ENCODE measurements around the gene MAZ. TPM values are rescaled to one million over a fixed set of nuclear protein-coding genes. Genes with fewer than 3 reads are reported as not detected.

The MAZ gene
- total and polyA plus RNA-seq, 2 of the 13 experiments (the other 11 are each of a cell fraction or from before 2014, with no cell fraction given): 203 to 277 TPM

DNA sequence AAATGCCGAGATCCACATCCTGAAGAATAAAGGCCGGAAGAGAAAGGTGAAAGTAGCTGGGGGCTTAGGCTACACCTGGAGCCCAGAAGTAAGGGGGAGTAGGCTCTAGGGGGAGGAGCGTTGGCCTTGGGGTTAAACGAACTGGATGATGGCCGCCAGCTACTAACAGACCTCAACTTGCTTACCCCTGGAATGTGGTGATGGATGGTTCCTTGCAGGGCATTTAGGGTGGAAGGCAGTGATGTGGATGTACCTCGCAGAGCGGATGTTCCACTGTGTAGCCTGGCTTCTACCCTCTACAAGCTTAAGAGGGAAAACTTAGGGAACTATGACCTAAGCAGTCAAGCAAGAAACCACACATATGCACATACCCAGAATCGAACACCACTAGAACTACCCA lies 2.3 kb upstream of the MAZ start (continued):
- peak; percentile 59; the same call in 1 of the 2 replicates for TF ChIP-seq ZC3H4 (CRISPR knock-in tag; IDR thresholded peaks at IDR 0.05; ENCODE audit: borderline replicate concordance)
- TF ChIP-seq, protein P1, sequence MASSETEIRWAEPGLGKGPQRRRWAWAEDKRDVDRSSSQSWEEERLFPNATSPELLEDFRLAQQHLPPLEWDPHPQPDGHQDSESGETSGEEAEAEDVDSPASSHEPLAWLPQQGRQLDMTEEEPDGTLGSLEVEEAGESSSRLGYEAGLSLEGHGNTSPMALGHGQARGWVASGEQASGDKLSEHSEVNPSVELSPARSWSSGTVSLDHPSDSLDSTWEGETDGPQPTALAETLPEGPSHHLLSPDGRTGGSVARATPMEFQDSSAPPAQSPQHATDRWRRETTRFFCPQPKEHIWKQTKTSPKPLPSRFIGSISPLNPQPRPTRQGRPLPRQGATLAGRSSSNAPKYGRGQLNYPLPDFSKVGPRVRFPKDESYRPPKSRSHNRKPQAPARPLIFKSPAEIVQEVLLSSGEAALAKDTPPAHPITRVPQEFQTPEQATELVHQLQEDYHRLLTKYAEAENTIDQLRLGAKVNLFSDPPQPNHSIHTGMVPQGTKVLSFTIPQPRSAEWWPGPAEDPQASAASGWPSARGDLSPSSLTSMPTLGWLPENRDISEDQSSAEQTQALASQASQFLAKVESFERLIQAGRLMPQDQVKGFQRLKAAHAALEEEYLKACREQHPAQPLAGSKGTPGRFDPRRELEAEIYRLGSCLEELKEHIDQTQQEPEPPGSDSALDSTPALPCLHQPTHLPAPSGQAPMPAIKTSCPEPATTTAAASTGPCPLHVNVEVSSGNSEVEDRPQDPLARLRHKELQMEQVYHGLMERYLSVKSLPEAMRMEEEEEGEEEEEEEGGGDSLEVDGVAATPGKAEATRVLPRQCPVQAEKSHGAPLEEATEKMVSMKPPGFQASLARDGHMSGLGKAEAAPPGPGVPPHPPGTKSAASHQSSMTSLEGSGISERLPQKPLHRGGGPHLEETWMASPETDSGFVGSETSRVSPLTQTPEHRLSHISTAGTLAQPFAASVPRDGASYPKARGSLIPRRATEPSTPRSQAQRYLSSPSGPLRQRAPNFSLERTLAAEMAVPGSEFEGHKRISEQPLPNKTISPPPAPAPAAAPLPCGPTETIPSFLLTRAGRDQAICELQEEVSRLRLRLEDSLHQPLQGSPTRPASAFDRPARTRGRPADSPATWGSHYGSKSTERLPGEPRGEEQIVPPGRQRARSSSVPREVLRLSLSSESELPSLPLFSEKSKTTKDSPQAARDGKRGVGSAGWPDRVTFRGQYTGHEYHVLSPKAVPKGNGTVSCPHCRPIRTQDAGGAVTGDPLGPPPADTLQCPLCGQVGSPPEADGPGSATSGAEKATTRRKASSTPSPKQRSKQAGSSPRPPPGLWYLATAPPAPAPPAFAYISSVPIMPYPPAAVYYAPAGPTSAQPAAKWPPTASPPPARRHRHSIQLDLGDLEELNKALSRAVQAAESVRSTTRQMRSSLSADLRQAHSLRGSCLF (CRISPR knock-in tag; IDR thresholded peaks at IDR 0.05; ENCODE audit: borderline replicate concordance): no peak
- TF ChIP-seq, protein P2, sequence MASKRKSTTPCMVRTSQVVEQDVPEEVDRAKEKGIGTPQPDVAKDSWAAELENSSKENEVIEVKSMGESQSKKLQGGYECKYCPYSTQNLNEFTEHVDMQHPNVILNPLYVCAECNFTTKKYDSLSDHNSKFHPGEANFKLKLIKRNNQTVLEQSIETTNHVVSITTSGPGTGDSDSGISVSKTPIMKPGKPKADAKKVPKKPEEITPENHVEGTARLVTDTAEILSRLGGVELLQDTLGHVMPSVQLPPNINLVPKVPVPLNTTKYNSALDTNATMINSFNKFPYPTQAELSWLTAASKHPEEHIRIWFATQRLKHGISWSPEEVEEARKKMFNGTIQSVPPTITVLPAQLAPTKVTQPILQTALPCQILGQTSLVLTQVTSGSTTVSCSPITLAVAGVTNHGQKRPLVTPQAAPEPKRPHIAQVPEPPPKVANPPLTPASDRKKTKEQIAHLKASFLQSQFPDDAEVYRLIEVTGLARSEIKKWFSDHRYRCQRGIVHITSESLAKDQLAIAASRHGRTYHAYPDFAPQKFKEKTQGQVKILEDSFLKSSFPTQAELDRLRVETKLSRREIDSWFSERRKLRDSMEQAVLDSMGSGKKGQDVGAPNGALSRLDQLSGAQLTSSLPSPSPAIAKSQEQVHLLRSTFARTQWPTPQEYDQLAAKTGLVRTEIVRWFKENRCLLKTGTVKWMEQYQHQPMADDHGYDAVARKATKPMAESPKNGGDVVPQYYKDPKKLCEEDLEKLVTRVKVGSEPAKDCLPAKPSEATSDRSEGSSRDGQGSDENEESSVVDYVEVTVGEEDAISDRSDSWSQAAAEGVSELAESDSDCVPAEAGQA (IDR thresholded peaks at IDR 0.05; ENCODE audit: low read depth): no peak
- TF ChIP-seq, protein P2 (CRISPR knock-in tag; IDR thresholded peaks at IDR 0.05; ENCODE audit: borderline replicate concordance): no peak
- TF ChIP-seq MAFK (conservative IDR thresholded peaks at IDR 0.05 in 1 of 2, IDR thresholded peaks at IDR 0.05 in 1 of 2; ENCODE audit: low read length in 2 of 2): no peak
- TF ChIP-seq, protein P3, sequence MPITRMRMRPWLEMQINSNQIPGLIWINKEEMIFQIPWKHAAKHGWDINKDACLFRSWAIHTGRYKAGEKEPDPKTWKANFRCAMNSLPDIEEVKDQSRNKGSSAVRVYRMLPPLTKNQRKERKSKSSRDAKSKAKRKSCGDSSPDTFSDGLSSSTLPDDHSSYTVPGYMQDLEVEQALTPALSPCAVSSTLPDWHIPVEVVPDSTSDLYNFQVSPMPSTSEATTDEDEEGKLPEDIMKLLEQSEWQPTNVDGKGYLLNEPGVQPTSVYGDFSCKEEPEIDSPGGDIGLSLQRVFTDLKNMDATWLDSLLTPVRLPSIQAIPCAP (CRISPR knock-in tag; IDR thresholded peaks at IDR 0.05; ENCODE audit: low read depth): no peak
- TF ChIP-seq, protein P4, sequence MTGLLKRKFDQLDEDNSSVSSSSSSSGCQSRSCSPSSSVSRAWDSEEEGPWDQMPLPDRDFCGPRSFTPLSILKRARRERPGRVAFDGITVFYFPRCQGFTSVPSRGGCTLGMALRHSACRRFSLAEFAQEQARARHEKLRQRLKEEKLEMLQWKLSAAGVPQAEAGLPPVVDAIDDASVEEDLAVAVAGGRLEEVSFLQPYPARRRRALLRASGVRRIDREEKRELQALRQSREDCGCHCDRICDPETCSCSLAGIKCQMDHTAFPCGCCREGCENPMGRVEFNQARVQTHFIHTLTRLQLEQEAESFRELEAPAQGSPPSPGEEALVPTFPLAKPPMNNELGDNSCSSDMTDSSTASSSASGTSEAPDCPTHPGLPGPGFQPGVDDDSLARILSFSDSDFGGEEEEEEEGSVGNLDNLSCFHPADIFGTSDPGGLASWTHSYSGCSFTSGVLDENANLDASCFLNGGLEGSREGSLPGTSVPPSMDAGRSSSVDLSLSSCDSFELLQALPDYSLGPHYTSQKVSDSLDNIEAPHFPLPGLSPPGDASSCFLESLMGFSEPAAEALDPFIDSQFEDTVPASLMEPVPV (CRISPR knock-in tag; IDR thresholded peaks at IDR 0.05): no peak
- TF ChIP-seq ZBTB38 (CRISPR knock-in tag; IDR thresholded peaks at IDR 0.05): 0 out of 2 replicates have a peak, but pooled peaks have one; percentile 23
- TF ChIP-seq TGIF2 (CRISPR knock-in tag; IDR thresholded peaks at IDR 0.05): no peak
- TF ChIP-seq TCF7L2 (IDR thresholded peaks at IDR 0.05; ENCODE audit: low read depth, low read length): no peak
- TF ChIP-seq PITX1 (CRISPR knock-in tag; IDR thresholded peaks at IDR 0.05): no peak
- no peak for TF ChIP-seq BCL6 (CRISPR knock-in tag; IDR thresholded peaks at IDR 0.05)
- TF ChIP-seq WIZ (CRISPR knock-in tag; IDR thresholded peaks at IDR 0.05): peak; percentile 59; the same call in 1 of the 2 replicates
- TF ChIP-seq SOX13 (IDR thresholded peaks at IDR 0.05): no peak
- TF ChIP-seq SOX13 (CRISPR knock-in tag; conservative IDR thresholded peaks at IDR 0.05 in 1 of 2, IDR thresholded peaks at IDR 0.05 in 1 of 2): no peak
- TF ChIP-seq BRD4 (CRISPR knock-in tag; IDR thresholded peaks at IDR 0.05): no peak
- TF ChIP-seq AKAP8 (CRISPR knock-in tag; IDR thresholded peaks at IDR 0.05): peak; percentile 18; the same call in 1 of the 2 replicates

All from HepG2 (cell line).